H1 (cell line): ENCODE data around the gene XYLB.

ENCODE experiments used
- CTCF ChIP-seq, 3 experiments: IDR thresholded peaks; 1 replicate in 2 of 3; 2 replicates in 1 of 3; pipeline versions ENCODE4 v1.5.1 to v1.6.1; 2011; ENCODE audit warnings: low read length in 3 of 3, mild to moderate bottlenecking in 3 of 3, inconsistent platforms in 2 of 3, low read depth in 1 of 3, moderate library complexity in 1 of 3; ENCODE audit not compliant: insufficient read depth in 1 of 3; ENCODE audit errors: control extremely low read depth in 1 of 3
- FOSL1 ChIP-seq: IDR thresholded peaks from 2 replicates; pipeline ENCODE4 v1.6.1; 2011; ENCODE audit warnings: mild to moderate bottlenecking, low read depth, low read length, moderate library complexity; ENCODE audit not compliant: insufficient read depth
- SAP30 ChIP-seq: fragments of 300-600 bp; sonication (generic); IDR thresholded peaks from 2 replicates; pipeline ENCODE4 v1.7.1; 2012; ENCODE audit warnings: low read length, moderate library complexity, mild to moderate bottlenecking, inconsistent platforms; ENCODE audit not compliant: insufficient read depth, insufficient replicate concordance
- ZNF274 ChIP-seq: IDR thresholded peaks from 2 replicates; pipeline ENCODE4 v1.7.0; 2012; ENCODE audit warnings: low read length, borderline replicate concordance; ENCODE audit errors: extremely low read depth

- TF ChIP-seq CTCF (IDR thresholded peaks at IDR 0.05; ENCODE audit: control extremely low read depth in 1 of 3, insufficient read depth in 1 of 3, low read depth in 1 of 3, low read length in 3 of 3) (no peak), FOSL1 (no peak), ZNF274 (no peak), SAP30 (no peak)
These were observed 34.6 kb upstream of the XYLB start for GRCh38 chr3:38311941-38312340.
